DMS 273 treated with DMSO at 0.1 percent for 48 hours (cell line): ENCODE results near the gene CGB5.
"Not testable (repeated sequence)": the region's sequence is repeated elsewhere in the genome, so short reads cannot be mapped to it uniquely, and the experiment has no call there.

Experiments
- DNase-seq: peaks from one replicate; lab custom pipeline; 2025; lab: John Stamatoyannopoulos, UW

The CGB5 gene

DNA sequence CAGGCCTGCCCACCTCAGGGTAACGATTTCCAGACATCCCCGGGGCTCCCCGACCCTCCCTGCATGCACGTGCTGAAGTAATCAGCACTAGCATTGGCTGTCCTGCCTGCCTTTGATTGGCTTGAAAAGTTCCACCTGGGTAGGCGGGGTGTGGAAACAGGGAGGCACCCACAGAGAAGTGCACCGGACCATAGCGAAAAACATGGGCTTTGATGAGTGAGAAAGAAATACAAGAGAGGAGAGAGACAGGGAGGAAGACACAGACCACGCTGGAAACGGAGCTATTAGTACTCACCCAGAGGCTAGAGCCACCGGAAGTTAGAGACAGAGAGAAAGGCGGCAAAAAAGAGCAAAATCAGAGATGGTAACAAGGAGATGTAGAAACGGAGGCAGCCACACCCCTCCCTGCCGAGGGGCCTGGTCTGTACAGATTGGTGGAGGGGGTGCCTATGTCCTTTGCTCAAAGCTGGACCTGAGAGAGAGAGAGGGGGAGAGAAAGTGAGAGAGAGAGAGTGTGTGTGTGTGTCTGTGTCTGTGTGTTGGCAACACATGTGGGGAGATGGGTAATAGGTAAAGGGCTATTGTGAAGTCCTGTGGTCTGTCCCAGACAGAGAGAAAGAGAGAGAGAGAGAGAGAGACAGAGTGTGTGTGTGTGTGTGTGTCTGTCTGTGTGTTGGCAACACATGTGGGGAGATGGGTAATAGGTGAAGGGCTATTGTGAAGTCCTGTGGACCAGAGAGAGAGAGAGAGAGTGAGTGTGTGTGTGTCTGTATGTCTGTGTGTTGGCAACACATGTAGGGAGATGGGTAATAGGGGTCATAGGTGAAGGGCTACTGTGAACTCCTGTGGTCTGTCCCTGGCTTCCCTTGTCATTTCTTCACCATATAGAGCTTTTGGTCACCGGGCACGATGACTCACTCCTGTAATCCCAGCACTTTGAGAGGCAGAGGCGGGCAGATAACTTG, 22.4 kb upstream of the CGB5 start:
- no peak for DNase-seq

GRCh38 chr19:49022116-49022515, 21.5 kb upstream of the CGB5 start:
- no peak for DNase-seq

- DNase-seq: not testable (repeated sequence)
Observed at GRCh38 chr19:49024233-49024632, 19.4 kb upstream of the CGB5 start, which contains the start of gene CGB3. TSS of gene CGB3 (minus strand) at chr19:49024333. CDS start at chr19:49023971, 362 bp downstream.

DNA sequence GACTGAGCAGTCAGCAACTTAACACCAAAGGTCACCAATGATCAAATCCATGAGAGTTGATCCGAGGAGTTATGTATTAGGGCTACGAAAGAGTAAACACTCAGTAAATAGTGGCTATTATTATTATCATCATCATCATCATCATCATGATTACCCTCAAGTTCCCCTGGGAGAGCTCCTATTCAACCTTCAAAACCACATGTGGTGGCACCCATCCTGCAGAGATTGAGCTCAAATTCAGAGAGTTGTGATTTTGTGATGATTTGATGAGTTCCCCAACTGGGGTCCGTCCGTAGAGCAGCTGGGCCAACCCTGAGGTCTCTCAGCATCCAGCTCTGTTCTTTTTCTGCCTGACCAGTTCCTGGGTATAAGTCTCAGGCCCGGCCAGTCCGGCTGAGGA, 18.6 kb upstream of the CGB5 start:
- not testable (repeated sequence) for DNase-seq

- not testable (repeated sequence) for DNase-seq
Observed at GRCh38 chr19:49025599-49025998, 18.0 kb upstream of the CGB5 start.

- DNase-seq: not testable (repeated sequence)
Observed at GRCh38 chr19:49028686-49029085, 15.0 kb upstream of the CGB5 start.

- DNase-seq: not testable (repeated sequence)
Observed at GRCh38 chr19:49029749-49030148, 13.9 kb upstream of the CGB5 start.

GRCh38 chr19:49030323-49030722, 13.3 kb upstream of the CGB5 start:
- not testable (repeated sequence) for DNase-seq

- peak; percentile 9 for DNase-seq
Observed at GRCh38 chr19:49031642-49032301, 11.9 kb upstream of the CGB5 start, which contains the start of gene CGB2. TSS of gene CGB2 (plus strand) at chr19:49031890. CDS start at chr19:49032096, 206 bp downstream.

DNA sequence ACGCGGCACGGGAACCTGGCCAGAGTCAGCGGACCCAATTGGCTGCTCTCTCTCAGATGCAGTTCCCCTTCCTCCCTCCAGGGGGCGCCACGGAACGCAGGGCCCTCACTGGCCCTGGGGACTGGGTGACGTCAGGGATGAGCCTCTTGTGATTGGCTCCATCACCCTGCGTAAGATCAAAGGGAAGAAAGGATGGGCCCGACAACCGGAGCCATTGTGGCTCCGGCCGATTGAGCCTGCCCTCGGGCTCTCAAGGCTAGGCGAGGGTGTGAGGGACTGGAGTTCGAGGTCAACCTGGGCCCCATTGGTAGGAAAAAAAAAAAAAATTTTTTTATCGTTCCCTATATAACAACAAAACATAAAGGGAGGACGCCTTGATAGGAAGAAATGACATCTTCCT, 6.8 kb upstream of the CGB5 start, which contains the start of gene CGB1:
TSS of gene CGB1 (minus strand) at position 81 of the 400 bp plus-strand sequence. CDS start 184 bp downstream, outside the sequence.
- DNase-seq: not testable (repeated sequence)

DNA sequence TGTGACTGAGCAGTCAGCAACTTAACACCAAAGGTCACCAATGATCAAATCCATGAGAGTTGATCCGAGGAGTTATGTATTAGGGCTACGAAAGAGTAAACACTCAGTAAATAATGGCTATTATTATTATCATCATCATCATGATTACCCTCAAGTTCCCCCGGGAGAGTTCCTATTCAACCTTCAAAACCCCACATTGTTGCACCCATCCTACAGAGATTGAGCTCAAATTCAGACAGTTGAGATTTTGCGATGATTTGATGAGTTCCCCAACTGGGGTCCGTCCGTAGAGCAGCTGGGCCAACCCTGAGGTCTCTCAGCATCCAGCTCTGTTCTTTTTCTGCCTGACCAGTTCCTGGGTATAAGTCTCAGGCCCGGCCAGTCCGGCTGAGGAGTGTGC, 5.5 kb upstream of the CGB5 start:
- DNase-seq: not testable (repeated sequence)

- DNase-seq: not testable (repeated sequence)
Observed at GRCh38 chr19:49038557-49039276, 4.9 kb upstream of the CGB5 start.

GRCh38 chr19:49039736-49040135, 3.9 kb upstream of the CGB5 start:
- DNase-seq: not testable (repeated sequence)

GRCh38 chr19:49042177-49042576, 1.5 kb upstream of the CGB5 start:
- no peak for DNase-seq

GRCh38 chr19:49042666-49043065, 982 bp upstream of the CGB5 start:
- not testable (repeated sequence) for DNase-seq

DNA sequence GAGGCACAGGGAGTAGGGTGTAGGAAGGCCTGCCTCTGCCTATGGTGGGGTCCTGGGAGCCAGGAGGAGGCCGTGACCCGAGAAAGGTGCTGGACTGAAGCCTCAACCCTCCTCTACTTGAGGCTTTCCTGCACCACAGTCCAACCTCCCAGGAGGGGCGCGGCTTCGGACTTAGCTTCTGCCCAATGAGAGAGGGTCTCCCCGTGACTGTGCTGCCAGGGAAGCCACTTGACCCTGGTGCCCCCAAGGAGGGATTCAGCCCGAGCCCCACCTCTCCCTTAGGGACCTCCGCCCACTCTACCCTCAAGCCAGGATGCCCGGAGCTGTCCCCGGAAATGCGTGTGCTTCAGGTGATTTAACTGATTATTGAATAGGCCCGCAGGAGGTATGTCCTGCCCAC, 5.4 kb downstream of the CGB5 start, which contains the start of gene CGB8:
TSS of gene CGB8 (minus strand) at position 101 of the 400 bp plus-strand sequence. CDS start 372 bp downstream, outside the sequence.
- not testable (repeated sequence) for DNase-seq

DNA sequence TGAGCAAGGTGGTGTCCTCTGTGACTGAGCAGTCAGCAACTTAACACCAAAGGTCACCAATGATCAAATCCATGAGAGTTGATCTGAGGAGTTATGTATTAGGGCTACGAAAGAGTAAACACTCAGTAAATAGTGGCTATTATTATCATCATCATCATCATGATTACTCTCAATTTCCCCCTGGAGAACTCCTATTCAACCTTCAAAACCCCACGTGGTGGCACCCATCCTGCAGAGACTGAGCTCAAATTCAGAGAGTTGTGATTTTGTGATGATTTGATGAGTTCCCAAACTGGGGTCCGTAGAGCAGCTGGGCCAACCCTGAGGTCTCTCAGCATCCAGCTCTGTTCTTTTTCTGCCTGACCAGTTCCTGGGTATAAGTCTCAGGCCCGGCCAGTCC, 6.2 kb downstream of the CGB5 start:
- not testable (repeated sequence) for DNase-seq

GRCh38 chr19:49050376-49051033, 6.9 kb downstream of the CGB5 start:
- not testable (repeated sequence) for DNase-seq

- DNase-seq: no peak
Observed at GRCh38 chr19:49056101-49056901, 12.7 kb downstream of the CGB5 start.

GRCh38 chr19:49056902-49057596, 13.4 kb downstream of the CGB5 start:
- DNase-seq: not testable (repeated sequence)
